ENCODE data around the gene ADD1. TPM values are rescaled to one million over a fixed set of nuclear protein-coding genes. Genes with fewer than 3 reads are reported as not detected.

Gene ADD1
- total and polyA plus RNA-seq, 2 of the 13 experiments (the other 11 are each of a cell fraction or from before 2014, with no cell fraction given) = 73.9 to 122 TPM

DNA sequence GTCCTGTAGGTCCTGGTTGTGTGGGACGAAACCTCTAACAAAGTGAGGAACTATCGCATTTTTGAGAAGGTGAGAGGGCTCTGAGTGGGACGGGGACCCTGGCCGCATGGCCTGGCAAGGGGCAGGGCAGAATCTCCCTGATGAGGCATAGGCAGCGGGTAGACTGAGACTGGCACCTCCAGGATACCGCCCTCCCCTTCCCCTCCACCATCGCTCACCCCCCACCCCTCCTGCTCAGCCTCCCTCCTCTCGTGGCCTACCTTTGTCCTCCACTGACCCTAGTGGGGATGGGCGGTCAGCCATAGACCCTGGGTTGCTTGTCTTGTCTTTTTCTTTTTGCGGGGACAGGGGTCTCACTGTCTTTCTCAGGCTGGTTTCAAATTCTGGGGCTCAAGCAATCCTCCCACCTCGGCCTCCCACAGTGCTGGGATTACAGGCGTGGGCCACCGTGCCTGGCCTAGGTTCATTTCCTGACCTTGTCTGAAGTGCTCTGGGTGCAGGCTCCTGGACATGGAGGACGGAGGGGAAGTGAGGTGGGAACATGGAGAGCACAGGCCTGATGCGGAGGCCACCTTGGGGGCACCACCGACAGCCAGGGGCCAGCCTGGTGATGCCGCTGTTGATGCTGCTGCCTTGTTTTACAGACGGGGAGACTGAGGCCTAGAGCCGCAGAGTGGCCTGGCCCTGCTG lies 10.5 kb upstream of the ADD1 start (continued):
- TF ChIP-seq, protein P1, sequence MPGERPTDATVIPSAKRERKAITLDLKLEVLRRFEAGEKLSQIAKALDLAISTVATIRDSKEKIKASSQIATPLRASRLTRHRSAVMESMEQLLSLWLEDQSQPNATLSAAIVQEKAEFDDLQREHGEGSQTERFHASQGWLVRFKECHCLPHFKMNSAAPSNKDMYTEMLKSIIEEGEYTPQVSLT (CRISPR knock-in tag; IDR thresholded peaks at IDR 0.05; ENCODE audit: borderline replicate concordance, low read depth) = no peak

DNA sequence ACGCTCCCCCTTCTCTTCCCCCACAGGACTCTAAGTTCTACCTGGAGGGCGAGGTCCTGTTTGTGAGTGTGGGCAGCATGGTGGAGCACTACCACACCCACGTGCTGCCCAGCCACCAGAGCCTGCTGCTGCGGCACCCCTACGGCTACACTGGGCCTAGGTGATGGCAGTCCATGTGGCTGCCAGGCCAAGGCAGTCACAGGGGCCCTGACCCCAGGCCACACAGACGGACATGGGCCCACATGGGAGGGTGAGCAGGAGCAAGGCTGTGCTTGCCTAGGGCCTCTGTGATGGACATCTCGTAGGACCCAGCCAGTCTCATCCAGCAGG lies 10.0 kb upstream of the ADD1 start:
- H3K4me3 ChIP-seq (replicated peaks in 1 of 3; ENCODE audit: insufficient read depth in 1 of 3, low read depth in 2 of 3, low read length in 3 of 3) = no peak overlapping the region
- H3K27me3 ChIP-seq (ENCODE audit: control insufficient read depth in 1 of 2, insufficient read depth in 2 of 2, low read length in 2 of 2) = no peaks in the 10 kb centered on the region
- BruUV-seq (replicated peaks) = no TSS peak
- FAIRE-seq (no peak), ATAC-seq (no peak), DNase-seq (ENCODE audit: low spot score) (no peak)
- no peaks in the 10 kb centered on the region for H4K20me1 ChIP-seq (ENCODE audit: insufficient read depth, low read length)
- no peak overlapping the region for H3K4me2 ChIP-seq (ENCODE audit: low read depth, low read length)
- POLR2A ChIA-PET = no interaction called here
- in situ Hi-C loops (cut with HindIII; ENCODE audit: extremely low pct_ligation_motif_present, low pct_unique_long_range_greater_than_20kb) (no loop called here), intact Hi-C loops (cut with micrococcal nuclease; ENCODE audit: unreplicated experiment) (no loop called here)
- 71% methylated on average over 1 of the region's 7 CpGs for WGBS (ENCODE audit: low lambda C conversion rate)
- H3K36me3 ChIP-seq (replicated peaks in 1 of 2; ENCODE audit: control insufficient read depth in 1 of 2, insufficient read depth in 2 of 2, low read length in 2 of 2) = peaks cover 8 to 32% of the 10 kb centered on the region in 2 experiments; a peak in 3 of 5 replicates
- no peaks in the 10 kb centered on the region for H3K9me3 ChIP-seq (ENCODE audit: low read length)
- CTCF ChIA-PET (ENCODE audit: low intra/inter-chr PET ratio, low total read pairs) = no interaction called here
- no peak overlapping the region for H3K9ac ChIP-seq (ENCODE audit: insufficient read depth, low read depth, low read length)
- H3K27ac ChIP-seq (ENCODE audit: extremely low read length, insufficient read depth, low read length) = no peak overlapping the region
- H3K4me1 ChIP-seq (ENCODE audit: insufficient read depth, low read length) = peaks cover 11% of the 10 kb centered on the region
- H2AFZ ChIP-seq (ENCODE audit: low read length) = no peak overlapping the region
- H3K79me2 ChIP-seq (ENCODE audit: insufficient read depth, low read length) = no peaks in the 10 kb centered on the region
- TF ChIP-seq ZSCAN29 (CRISPR knock-in tag; conservative IDR thresholded peaks at IDR 0.05) = no peak
- TF ChIP-seq RNF2 (conservative IDR thresholded peaks at IDR 0.05; ENCODE audit: low read depth) = no peak
- no peak for TF ChIP-seq GABPA (IDR thresholded peaks at IDR 0.05; ENCODE audit: low read depth, low read length)
- no peak for TF ChIP-seq GABPA (CRISPR knock-in tag; IDR thresholded peaks at IDR 0.05; ENCODE audit: low read depth)
- TF ChIP-seq ERF (CRISPR knock-in tag; IDR thresholded peaks at IDR 0.05) = no peak
- no peak for TF ChIP-seq ZNF383 (CRISPR knock-in tag; IDR thresholded peaks at IDR 0.05; ENCODE audit: borderline replicate concordance)
- TF ChIP-seq EEA1 (CRISPR knock-in tag; IDR thresholded peaks at IDR 0.05; ENCODE audit: borderline replicate concordance) = no peak
- no peak for TF ChIP-seq PHF21A (CRISPR knock-in tag; IDR thresholded peaks at IDR 0.05)
- TF ChIP-seq, protein P2, sequence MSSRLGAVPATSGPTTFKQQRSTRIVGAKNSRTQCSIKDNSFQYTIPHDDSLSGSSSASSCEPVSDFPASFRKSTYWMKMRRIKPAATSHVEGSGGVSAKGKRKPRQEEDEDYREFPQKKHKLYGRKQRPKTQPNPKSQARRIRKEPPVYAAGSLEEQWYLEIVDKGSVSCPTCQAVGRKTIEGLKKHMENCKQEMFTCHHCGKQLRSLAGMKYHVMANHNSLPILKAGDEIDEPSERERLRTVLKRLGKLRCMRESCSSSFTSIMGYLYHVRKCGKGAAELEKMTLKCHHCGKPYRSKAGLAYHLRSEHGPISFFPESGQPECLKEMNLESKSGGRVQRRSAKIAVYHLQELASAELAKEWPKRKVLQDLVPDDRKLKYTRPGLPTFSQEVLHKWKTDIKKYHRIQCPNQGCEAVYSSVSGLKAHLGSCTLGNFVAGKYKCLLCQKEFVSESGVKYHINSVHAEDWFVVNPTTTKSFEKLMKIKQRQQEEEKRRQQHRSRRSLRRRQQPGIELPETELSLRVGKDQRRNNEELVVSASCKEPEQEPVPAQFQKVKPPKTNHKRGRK (CRISPR knock-in tag; IDR thresholded peaks at IDR 0.05) = no peak
- TF ChIP-seq JUN (CRISPR knock-in tag; IDR thresholded peaks at IDR 0.05) = no peak
- TF ChIP-seq, protein P3, sequence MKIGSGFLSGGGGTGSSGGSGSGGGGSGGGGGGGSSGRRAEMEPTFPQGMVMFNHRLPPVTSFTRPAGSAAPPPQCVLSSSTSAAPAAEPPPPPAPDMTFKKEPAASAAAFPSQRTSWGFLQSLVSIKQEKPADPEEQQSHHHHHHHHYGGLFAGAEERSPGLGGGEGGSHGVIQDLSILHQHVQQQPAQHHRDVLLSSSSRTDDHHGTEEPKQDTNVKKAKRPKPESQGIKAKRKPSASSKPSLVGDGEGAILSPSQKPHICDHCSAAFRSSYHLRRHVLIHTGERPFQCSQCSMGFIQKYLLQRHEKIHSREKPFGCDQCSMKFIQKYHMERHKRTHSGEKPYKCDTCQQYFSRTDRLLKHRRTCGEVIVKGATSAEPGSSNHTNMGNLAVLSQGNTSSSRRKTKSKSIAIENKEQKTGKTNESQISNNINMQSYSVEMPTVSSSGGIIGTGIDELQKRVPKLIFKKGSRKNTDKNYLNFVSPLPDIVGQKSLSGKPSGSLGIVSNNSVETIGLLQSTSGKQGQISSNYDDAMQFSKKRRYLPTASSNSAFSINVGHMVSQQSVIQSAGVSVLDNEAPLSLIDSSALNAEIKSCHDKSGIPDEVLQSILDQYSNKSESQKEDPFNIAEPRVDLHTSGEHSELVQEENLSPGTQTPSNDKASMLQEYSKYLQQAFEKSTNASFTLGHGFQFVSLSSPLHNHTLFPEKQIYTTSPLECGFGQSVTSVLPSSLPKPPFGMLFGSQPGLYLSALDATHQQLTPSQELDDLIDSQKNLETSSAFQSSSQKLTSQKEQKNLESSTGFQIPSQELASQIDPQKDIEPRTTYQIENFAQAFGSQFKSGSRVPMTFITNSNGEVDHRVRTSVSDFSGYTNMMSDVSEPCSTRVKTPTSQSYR (CRISPR knock-in tag; IDR thresholded peaks at IDR 0.05; ENCODE audit: borderline replicate concordance) = no peak
- no peak for TF ChIP-seq ZNF777 (CRISPR knock-in tag; IDR thresholded peaks at IDR 0.05)
- no peak for TF ChIP-seq ZNF451 (CRISPR knock-in tag; IDR thresholded peaks at IDR 0.05)
- TF ChIP-seq, protein P4, sequence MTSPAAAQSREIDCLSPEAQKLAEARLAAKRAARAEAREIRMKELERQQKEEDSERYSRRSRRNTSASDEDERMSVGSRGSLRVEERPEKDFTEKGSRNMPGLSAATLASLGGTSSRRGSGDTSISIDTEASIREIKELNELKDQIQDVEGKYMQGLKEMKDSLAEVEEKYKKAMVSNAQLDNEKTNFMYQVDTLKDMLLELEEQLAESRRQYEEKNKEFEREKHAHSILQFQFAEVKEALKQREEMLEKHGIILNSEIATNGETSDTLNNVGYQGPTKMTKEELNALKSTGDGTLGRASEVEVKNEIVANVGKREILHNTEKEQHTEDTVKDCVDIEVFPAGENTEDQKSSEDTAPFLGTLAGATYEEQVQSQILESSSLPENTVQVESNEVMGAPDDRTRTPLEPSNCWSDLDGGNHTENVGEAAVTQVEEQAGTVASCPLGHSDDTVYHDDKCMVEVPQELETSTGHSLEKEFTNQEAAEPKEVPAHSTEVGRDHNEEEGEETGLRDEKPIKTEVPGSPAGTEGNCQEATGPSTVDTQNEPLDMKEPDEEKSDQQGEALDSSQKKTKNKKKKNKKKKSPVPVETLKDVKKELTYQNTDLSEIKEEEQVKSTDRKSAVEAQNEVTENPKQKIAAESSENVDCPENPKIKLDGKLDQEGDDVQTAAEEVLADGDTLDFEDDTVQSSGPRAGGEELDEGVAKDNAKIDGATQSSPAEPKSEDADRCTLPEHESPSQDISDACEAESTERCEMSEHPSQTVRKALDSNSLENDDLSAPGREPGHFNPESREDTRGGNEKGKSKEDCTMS (CRISPR knock-in tag; conservative IDR thresholded peaks at IDR 0.05) = no peak
